Large intestine (tissue), 3 donors: ENCODE results near the gene KLHL14. TPM values are rescaled to one million over a fixed set of nuclear protein-coding genes. Genes with fewer than 3 reads are reported as not detected.
"Not testable (repeated sequence)": the region's sequence is repeated elsewhere in the genome, so short reads cannot be mapped to it uniquely, and the experiment has no call there.

Experiments used
- DNase-seq, 2 donors: peaks; one replicate each; pipeline versions ENCODE4 v3.0.0 to v3.0.0-alpha.2; 2013
- H3K27ac ChIP-seq: one replicate; pipeline ENCODE4 v1.5.1; 2013; ENCODE audit warnings: low read length
- H3K27me3 ChIP-seq: 2 replicates; pipeline ENCODE4 v1.6.1; 2013; ENCODE audit warnings: low read length; ENCODE audit not compliant: control insufficient read depth, insufficient read depth
- H3K36me3 ChIP-seq: 2 replicates; pipeline ENCODE4 v1.6.1; 2013; ENCODE audit warnings: low read length; ENCODE audit not compliant: control insufficient read depth, insufficient read depth
- H3K4me1 ChIP-seq: one replicate; pipeline ENCODE4 v1.6.1; 2013; ENCODE audit warnings: low read length; ENCODE audit not compliant: control insufficient read depth, insufficient read depth
- H3K4me3 ChIP-seq: one replicate; pipeline ENCODE4 v1.5.1; 2013; ENCODE audit warnings: low read length
- H3K9me3 ChIP-seq: one replicate; pipeline ENCODE4 v1.6.1; 2013; ENCODE audit warnings: mild to moderate bottlenecking, low read depth, low read length, moderate library complexity; ENCODE audit not compliant: control insufficient read depth
- WGBS: methylation state at CpG from one replicate; pipeline ENCODE4 v1.1.5; 2013; ENCODE audit warnings: low lambda C conversion rate; ENCODE audit not compliant: insufficient coverage; 5-methylcytosine and 5-hydroxymethylcytosine counted together
- polyA plus RNA-seq: library from polyadenylated mRNA; unstranded; fragments of 120-200 nt; gene quantifications from one replicate; pipeline ENCODE4 v1.2.1, GENCODE V29; 2013

Gene KLHL14
- polyA plus RNA-seq, 1 donor = 0.39 TPM

DNA sequence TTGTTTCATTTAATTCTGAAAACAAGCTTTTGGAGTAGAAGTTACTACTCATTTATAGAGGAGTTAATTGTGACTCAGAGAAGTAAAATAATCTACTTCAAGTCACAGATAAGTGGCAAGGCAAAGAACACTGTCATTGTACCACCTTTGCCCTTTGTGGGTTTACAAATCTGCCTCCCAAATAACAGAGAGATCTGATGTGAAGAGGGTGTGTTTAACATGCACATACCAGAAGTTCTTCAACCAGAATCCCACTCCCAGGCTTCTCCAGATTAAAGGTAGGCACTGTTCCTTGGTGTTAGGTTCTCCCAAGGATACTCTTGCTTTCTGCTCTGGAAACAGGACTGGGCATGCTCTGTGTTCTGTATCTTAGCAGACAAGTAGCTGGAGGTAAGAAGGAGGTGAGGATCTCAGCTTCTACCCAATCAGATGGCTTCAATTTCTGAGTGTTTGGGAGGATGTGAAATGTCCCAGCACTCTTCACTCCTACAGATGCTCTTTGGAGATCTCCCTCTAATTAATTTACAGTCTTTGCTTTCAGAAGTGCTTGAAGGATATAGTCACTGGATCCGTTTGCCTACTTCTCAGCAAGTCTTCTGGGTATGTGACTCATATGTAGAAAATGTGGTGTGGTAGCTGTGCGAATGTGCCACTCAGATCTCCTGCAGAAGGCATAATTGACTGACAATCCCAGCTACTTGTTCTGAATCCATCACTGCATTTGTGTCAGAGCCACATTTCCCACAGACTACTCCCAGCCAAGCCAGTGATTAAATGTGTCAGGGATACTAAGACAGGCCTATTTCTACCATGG, 111.1 kb downstream of the KLHL14 start:
- H3K27me3 ChIP-seq = no peaks in the 10 kb centered on the region
- H3K27ac ChIP-seq = no peak overlapping the region
- no peaks in the 10 kb centered on the region for H3K36me3 ChIP-seq
- DNase-seq = no peak
- H3K4me3 ChIP-seq = no peak overlapping the region
- H3K9me3 ChIP-seq = no peaks in the 10 kb centered on the region
- H3K4me1 ChIP-seq = no peaks in the 10 kb centered on the region
- WGBS = no CpG with 5 or more reads among the region's 2 CpGs

DNA sequence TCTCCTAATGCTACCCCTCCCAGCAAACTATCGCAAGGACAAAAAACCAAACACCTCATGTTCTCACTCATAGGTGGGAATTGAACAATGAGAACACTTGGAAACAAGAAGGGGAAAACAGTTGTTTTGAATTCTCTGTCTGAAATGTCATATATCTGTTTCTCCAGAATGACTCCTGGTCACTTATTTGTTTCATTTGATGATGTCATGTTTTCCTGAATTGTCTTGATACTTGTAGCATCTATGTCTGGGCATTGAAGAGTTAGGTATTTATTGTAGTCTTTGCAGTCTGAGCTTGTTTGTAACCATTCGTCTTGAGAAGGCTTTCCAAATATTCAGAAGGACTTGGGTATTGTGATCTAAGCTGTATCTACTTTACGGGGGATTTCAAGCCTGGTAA, 118.3 kb downstream of the KLHL14 start:
- H3K9me3 ChIP-seq, H3K4me3 ChIP-seq, H3K27me3 ChIP-seq, H3K4me1 ChIP-seq, H3K36me3 ChIP-seq, H3K27ac ChIP-seq, DNase-seq: not testable (repeated sequence)
- no CpG with 5 or more reads among the region's 3 CpGs for WGBS

DNA sequence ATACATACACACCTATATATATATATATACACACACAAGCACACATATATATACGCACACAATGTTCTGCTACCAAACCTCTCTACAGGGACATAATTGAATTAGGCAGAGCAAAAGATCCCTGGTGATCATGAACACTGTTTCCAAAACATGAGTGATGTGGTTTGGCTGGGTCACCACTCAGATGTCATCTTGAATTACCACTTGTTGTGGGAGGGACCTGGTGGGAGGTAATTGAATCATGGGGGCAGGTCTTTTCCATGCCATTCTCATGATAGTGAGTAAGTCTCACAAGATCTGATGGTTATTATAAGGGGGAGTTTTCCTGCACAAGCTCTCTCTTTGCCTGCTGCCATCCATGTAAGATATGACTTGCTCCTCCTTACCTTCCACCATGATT, 135.2 kb downstream of the KLHL14 start:
- H3K27ac ChIP-seq, H3K27me3 ChIP-seq, DNase-seq, H3K4me3 ChIP-seq, H3K9me3 ChIP-seq, H3K4me1 ChIP-seq, H3K36me3 ChIP-seq: not testable (repeated sequence)
- no CpG with 5 or more reads among the region's 1 CpG for WGBS

- Histone ChIP-seq H3K27me3 (no peaks in the 10 kb centered on the region), H3K36me3 (no peaks in the 10 kb centered on the region), H3K9me3 (no peaks in the 10 kb centered on the region), H3K4me3 (no peak overlapping the region), H3K27ac (no peak overlapping the region), H3K4me1 (no peaks in the 10 kb centered on the region)
- WGBS = 100% methylated on average over 1 of the region's 2 CpGs
- no peak for DNase-seq
These were observed 135.6 kb downstream of the KLHL14 start for GRCh38 chr18:32637226-32637625.

GRCh38 chr18:32634876-32635431, 137.9 kb downstream of the KLHL14 start:
- Histone ChIP-seq H3K27me3 (no peaks in the 10 kb centered on the region), H3K27ac (no peak overlapping the region), H3K4me3 (no peak overlapping the region), H3K9me3 (no peaks in the 10 kb centered on the region), H3K4me1 (no peaks in the 10 kb centered on the region), H3K36me3 (no peaks in the 10 kb centered on the region)
- no peak for DNase-seq
- WGBS = no CpG with 5 or more reads among the region's 5 CpGs

DNA sequence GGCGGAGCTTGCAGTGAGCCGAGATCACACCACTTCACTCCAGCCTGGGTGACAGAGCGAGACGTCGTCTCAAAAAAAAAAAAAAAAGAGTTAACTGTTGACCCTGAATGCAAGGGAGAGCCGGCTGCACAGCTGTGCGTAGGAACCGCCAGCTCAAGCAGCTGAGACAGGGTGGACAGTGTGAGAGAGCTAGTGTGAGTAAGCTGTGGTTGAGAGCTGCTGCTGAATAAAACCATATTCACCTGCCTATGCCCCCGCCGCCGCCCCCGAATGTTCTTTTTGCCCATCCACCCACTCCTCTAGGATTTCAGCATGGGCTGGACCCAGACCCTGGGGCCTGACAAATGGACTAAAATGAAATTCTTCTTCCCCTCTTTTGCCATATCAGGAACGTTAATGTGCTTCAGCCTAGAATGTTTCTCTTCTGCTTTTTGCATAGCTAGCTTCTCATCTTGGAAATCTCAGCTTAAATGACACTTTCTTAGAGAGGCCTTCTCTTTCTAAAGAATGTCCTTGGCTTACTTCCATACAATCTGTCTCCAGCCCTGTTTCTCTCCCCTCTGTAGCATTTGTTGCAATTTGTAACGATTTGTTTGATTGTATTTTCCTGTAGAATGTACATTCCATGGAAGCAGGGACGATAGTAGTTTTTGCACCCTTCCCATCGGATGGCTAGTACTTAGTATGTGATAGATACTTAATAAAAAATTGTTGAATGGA, 142.7 kb downstream of the KLHL14 start:
- 80% methylated on average over 1 of the region's 16 CpGs for whole genome bisulfite sequencing
- H3K36me3 ChIP-seq = no peaks in the 10 kb centered on the region

GRCh38 chr18:32629292-32629691, 143.5 kb downstream of the KLHL14 start:
- no CpG with 5 or more reads among the region's 2 CpGs for WGBS

More for the DNA sequence above, 142.7 kb downstream of the KLHL14 start:
- Histone ChIP-seq H3K4me3 (no peak overlapping the region), H3K27ac (no peak overlapping the region), H3K4me1 (no peaks in the 10 kb centered on the region), H3K9me3 (peaks cover 3% of the 10 kb centered on the region), H3K27me3 (no peaks in the 10 kb centered on the region)
- no peak for DNase-seq

GRCh38 chr18:32624182-32624723, 148.6 kb downstream of the KLHL14 start:
- Histone ChIP-seq H3K4me1 (no peaks in the 10 kb centered on the region), H3K9me3 (no peaks in the 10 kb centered on the region), H3K4me3 (no peak overlapping the region), H3K27ac (no peak overlapping the region), H3K36me3 (no peaks in the 10 kb centered on the region), H3K27me3 (no peaks in the 10 kb centered on the region)
- no CpG with 5 or more reads among the region's 3 CpGs for WGBS
- DNase-seq = no peak

More at GRCh38 chr18:32629292-32629691, 143.5 kb downstream of the KLHL14 start:
- Histone ChIP-seq H3K27me3 (no peaks in the 10 kb centered on the region), H3K36me3 (no peaks in the 10 kb centered on the region), H3K4me3 (no peak overlapping the region), H3K27ac (no peak overlapping the region), H3K4me1 (no peaks in the 10 kb centered on the region), H3K9me3 (peaks cover 3% of the 10 kb centered on the region)
- no peak for DNase-seq

DNA sequence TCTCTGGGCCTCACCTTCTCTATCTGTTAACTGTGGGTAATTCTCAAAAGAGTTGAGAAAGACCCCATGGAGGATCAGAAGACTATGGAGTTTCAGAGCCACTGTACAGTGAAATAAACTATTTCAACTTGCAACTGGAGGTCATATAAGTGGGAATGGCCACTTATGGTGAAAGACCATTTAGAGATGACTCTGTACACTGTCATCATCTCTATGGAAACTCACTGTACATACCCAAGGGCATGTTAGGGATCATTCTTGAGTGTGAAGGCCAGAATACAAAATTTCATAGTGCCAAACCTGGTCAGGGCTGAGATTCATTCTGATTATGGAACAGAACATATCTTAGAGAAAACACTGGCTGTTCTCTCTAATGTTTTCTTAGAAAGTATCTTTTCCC, 149.3 kb downstream of the KLHL14 start:
- no peaks in the 10 kb centered on the region for H3K36me3 ChIP-seq
- no peak overlapping the region for H3K4me3 ChIP-seq
- H3K27me3 ChIP-seq = no peaks in the 10 kb centered on the region
- H3K27ac ChIP-seq = no peak overlapping the region
- no peaks in the 10 kb centered on the region for H3K4me1 ChIP-seq
- no peaks in the 10 kb centered on the region for H3K9me3 ChIP-seq
- no peak for DNase-seq
